Sigmoid colon (tissue), 7 donors: ENCODE results near the gene INSIG2. TPM values are rescaled to one million over a fixed set of nuclear protein-coding genes. Genes with fewer than 3 reads are reported as not detected.
A peak's percentile ranks its signal among the peaks of the same experiment; 100 is the strongest.

Experiments
- DNase-seq: peaks from one replicate; pipeline ENCODE4 v3.0.0-alpha.2; 2019
- H3K27ac ChIP-seq, 4 donors: fragments of 200-600 bp; sonication (generic); one replicate each; pipeline ENCODE4 v1.5.1; 2016 to 2019; ENCODE audit warnings: mild to moderate bottlenecking in 1 of 4
- H3K27me3 ChIP-seq, 3 donors: fragments of 200-600 bp; sonication (generic); one replicate each; pipeline ENCODE4 v1.5.1; 2019; ENCODE audit warnings: mild to moderate bottlenecking in 1 of 3
- H3K36me3 ChIP-seq, 4 donors: fragments of 200-600 bp; sonication (generic); one replicate each; pipeline ENCODE4 v1.5.1; 2016 to 2019
- H3K4me1 ChIP-seq, 4 donors: fragments of 200-600 bp; sonication (generic); one replicate each; pipeline ENCODE4 v1.5.1; 2017 to 2019
- H3K4me3 ChIP-seq, 4 donors: fragments of 200-600 bp; sonication (generic); one replicate each; pipeline ENCODE4 v1.5.1; 2017 to 2019; ENCODE audit warnings: mild to moderate bottlenecking in 2 of 4, moderate library complexity in 1 of 4
- H3K9me3 ChIP-seq, 4 donors: fragments of 200-600 bp in 3 of 4; sonication (generic) in 3 of 4; one replicate each; pipeline versions ENCODE4 v1.5.1 to v1.6.1; 2013 to 2019
- EP300 ChIP-seq, 4 donors: sonication (generic); formaldehyde crosslinking; IDR thresholded peaks; one replicate each; pipeline ENCODE4 v1.6.1; 2017; ENCODE audit warnings: antibody characterized with exemption in 4 of 4
- POLR2A ChIP-seq, 2 donors: fragments of 450-650 bp; IDR thresholded peaks; one replicate each; pipeline ENCODE4 v1.6.1; 2016; ENCODE audit warnings: antibody characterized with exemption in 2 of 2, mild to moderate bottlenecking in 2 of 2, moderate library complexity in 2 of 2
- POLR2AphosphoS5 ChIP-seq, 4 donors: sonication (generic); formaldehyde crosslinking; IDR thresholded peaks; one replicate each; pipeline ENCODE4 v1.6.1; 2017; ENCODE audit warnings: antibody characterized with exemption in 4 of 4
- WGBS, 2 donors: extraction: QIAGEN DNeasy Blood & Tissue Kit; methylation state at CpG; one replicate each; pipeline ENCODE4 v1.1.7; 2013; 5-methylcytosine and 5-hydroxymethylcytosine counted together
- intact Hi-C: fragments of 100-400 bp; cut with DNase I; formaldehyde crosslinking; loops from one replicate; pipeline ENCODE4 v1.15.1; 2023
- polyA plus RNA-seq, 3 donors: library from polyadenylated mRNA; stranded (reverse); fragments of 200-250 nt; gene quantifications; one replicate each; pipeline ENCODE4 v1.2.3, GENCODE V29; 2013
- total RNA-seq, 4 donors: library from RNA; depleted of rRNA; stranded (reverse); fragments of >200 nt; gene quantifications; one replicate each; pipeline ENCODE4 v1.1.0, GENCODE V29; 2016
- TF ChIP-seq, protein P1 (sequence below), 4 experiments: fragments of 450-650 bp in 3 of 4; fragments of 200-600 bp in 1 of 4; IDR thresholded peaks; one replicate each; pipeline ENCODE4 v1.5.1; 2016 to 2019; ENCODE audit warnings: antibody characterized with exemption in 4 of 4, mild to moderate bottlenecking in 3 of 4, moderate library complexity in 2 of 4
- donor health status: healthy with polysubstance abuse.
- donor health status: Bipolar disorder and iron deficiency.
- donor health status: healthy.

The INSIG2 gene
- total and polyA plus RNA-seq, 7 donors: 7.2 to 20.7 (median 15.2) TPM

DNA sequence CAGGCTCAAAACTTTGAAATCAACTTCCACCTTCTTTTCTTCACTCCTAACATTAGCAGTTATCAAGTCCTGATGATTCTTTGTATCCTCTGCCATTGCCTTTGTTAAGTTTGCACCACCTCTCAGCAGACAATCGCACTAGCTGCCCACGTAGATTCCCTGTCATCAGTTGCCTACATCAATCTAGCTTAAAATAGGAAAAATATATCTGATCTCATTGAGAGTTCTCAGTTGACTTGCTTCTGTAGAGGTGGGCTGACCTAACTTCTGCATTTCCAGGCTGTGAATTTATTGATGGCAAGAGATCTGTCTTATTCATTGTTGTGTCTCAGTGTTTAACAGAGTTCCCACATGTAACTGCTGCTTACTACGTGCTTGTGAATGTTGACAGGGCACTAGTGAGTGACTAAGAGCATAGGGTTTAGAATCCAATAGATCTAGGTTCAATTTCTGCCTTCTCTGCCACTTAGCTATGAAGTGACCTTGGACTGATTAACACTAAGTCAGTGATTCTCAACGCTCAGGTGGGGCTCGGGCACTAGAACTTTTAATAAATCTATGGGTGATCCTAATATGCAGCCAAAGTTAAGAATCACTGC lies 3.7 kb upstream of the INSIG2 start:
- Histone ChIP-seq H3K4me1 (peaks cover 0 to 14% (median 8%) of the 10 kb centered on the region in 4 donors), H3K27me3 (no peaks in the 10 kb centered on the region), H3K27ac (no peak overlapping the region), H3K36me3 (no peaks in the 10 kb centered on the region), H3K4me3 (no peak overlapping the region), H3K9me3 (no peaks in the 10 kb centered on the region)
- no peak for DNase-seq
- TF ChIP-seq EP300 (IDR thresholded peaks at IDR 0.05) (no peak), POLR2AphosphoS5 (IDR thresholded peaks at IDR 0.05) (no peak), POLR2A (IDR thresholded peaks at IDR 0.05) (no peak)
- TF ChIP-seq, protein P1, sequence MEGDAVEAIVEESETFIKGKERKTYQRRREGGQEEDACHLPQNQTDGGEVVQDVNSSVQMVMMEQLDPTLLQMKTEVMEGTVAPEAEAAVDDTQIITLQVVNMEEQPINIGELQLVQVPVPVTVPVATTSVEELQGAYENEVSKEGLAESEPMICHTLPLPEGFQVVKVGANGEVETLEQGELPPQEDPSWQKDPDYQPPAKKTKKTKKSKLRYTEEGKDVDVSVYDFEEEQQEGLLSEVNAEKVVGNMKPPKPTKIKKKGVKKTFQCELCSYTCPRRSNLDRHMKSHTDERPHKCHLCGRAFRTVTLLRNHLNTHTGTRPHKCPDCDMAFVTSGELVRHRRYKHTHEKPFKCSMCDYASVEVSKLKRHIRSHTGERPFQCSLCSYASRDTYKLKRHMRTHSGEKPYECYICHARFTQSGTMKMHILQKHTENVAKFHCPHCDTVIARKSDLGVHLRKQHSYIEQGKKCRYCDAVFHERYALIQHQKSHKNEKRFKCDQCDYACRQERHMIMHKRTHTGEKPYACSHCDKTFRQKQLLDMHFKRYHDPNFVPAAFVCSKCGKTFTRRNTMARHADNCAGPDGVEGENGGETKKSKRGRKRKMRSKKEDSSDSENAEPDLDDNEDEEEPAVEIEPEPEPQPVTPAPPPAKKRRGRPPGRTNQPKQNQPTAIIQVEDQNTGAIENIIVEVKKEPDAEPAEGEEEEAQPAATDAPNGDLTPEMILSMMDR (IDR thresholded peaks at IDR 0.05): no peak
- intact Hi-C loops: loop anchor here (5.0 to 10.0 kb wide), 2 partner anchors 72 to 270 kb away; partner anchors contain the start of genes CCDC93 and DDX18
- WGBS, 2 donors: 92 to 96% methylated on average over 5 of the region's 5 CpGs

DNA sequence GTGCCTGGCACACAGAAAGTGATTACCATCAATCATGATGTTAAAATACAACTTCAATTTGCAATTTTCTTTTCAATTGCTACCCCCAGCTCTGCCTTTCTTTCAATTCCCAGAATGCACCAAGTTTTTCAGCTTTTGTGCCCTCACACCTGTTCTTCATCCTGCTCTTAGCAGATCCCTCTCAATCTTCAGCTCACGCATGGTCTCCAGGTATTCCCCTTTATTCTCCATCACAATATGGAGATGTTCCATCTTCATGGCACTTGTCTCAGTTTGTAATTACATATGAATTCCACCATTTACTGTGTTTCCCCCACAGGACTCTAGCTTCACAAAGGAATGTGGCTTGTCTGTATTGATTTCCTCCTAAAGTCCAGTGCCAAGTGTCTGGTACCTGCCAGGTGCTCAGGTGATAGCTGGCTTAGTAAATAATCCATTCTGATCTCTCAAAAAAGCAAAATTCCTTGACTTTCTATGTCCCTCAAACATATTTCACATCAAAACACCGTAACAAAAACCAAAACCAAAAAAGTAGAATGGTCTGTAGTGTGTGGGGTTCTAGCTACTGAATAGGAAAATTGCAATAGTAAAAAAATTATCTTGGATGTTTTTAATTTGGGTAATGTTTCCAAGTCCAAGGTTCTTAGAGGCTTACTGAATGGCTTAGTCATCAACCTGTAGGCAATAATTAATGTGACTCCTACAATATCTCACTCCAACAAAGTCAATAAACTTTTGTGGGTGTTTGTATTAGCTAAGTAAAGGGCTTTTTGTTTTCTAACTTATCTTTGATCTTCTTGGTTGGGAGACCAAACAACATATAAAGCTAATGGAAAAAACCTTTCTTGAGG lies 2.9 kb upstream of the INSIG2 start:
- Histone ChIP-seq H3K4me1 (peaks cover 0 to 22% (median 16%) of the 10 kb centered on the region in 4 donors), H3K4me3 (no peak overlapping the region), H3K27me3 (no peaks in the 10 kb centered on the region), H3K36me3 (no peaks in the 10 kb centered on the region), H3K27ac (no peak overlapping the region), H3K9me3 (no peaks in the 10 kb centered on the region)
- intact Hi-C loops: loop anchor here (5.0 to 10.0 kb wide), 2 partner anchors 73 to 271 kb away; partner anchors contain the start of genes CCDC93 and DDX18
- DNase-seq: no peak
- 57 to 86% methylated on average over 2 of the region's 2 CpGs for WGBS, 2 donors
- no peak for TF ChIP-seq POLR2AphosphoS5 (IDR thresholded peaks at IDR 0.05)

DNA sequence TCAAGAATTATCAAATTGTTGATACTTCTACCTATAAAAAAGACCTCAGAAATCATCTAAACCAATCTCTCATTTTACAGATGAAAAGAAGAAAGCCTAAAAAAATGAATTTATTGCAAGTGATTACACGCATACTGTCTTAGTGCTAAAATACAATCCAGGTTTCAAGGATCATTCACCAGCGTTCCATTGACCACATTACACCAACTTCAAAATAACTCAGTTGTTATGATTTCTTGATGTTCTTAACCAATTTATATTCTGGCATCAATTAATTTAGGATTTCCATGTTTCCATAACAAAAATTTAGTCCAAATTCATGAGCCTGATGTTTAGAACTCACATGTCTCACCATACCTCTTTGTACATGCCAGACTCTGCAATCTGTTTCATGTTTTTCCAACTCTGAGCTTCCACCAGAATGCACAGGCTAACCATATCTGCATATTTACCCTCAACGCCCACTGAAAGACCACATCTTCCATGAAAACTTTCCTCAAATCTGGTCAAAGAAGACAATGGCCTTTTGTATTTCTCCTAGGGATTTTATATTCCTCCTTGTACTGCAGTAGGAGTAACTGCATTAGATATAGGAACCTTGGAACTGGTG lies 2.1 kb upstream of the INSIG2 start:
- Histone ChIP-seq H3K27ac (no peak overlapping the region), H3K4me3 (no peak overlapping the region), H3K27me3 (no peaks in the 10 kb centered on the region), H3K9me3 (no peaks in the 10 kb centered on the region), H3K36me3 (no peaks in the 10 kb centered on the region), H3K4me1 (peaks cover 0 to 25% (median 18%) of the 10 kb centered on the region in 4 donors)
- WGBS, 2 donors: 33 to 81% methylated on average over 3 of the region's 3 CpGs
- intact Hi-C loops: loop anchor here (5.0 to 10.0 kb wide), 2 partner anchors 74 to 271 kb away; partner anchors contain the start of genes CCDC93 and DDX18
- TF ChIP-seq, protein P1 (IDR thresholded peaks at IDR 0.05): no peak
- TF ChIP-seq POLR2A (IDR thresholded peaks at IDR 0.05): no peak
- no peak for TF ChIP-seq EP300 (IDR thresholded peaks at IDR 0.05)
- no peak for TF ChIP-seq POLR2AphosphoS5 (IDR thresholded peaks at IDR 0.05)
- DNase-seq: no peak

DNA sequence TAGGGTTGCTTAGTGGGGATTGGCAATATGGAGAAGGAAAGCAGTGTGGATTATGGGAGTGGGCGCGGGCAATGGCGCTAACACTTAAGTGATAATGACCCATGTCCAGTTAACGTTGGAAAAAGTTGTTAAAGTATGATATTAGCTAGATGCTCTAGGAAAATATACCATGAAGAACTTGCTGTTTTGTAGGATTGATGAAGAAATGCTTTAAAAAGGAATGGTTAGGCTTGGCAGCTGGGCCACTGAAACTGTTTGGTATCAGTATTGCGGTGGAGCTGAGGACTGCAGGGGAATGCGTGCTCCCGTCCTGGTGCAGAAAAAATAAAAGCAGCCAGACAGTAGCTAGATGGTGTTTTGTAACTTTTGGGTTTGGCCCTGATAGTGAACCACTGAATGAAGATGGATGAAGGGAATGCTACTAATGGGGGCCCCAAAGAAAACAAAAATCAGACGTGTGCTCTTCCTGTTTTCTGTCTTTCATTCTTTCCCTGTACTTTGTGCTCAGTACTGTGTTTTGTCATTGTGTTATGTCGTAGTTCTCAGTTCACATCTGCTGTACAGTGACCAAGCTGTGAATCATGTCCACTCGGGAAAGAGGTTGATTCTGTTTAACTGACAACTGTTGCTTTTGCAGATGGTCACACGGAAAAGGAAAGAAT lies 999 bp downstream of the INSIG2 start:
- TF ChIP-seq EP300 (IDR thresholded peaks at IDR 0.05): no peak
- TF ChIP-seq, protein P1 (IDR thresholded peaks at IDR 0.05): peak in 2 of 4 experiments; percentile 23 to 32
- no peak for DNase-seq
- no peaks in the 10 kb centered on the region for H3K9me3 ChIP-seq
- H3K36me3 ChIP-seq: no peaks in the 10 kb centered on the region
- intact Hi-C loops: loop anchor here (1.0 to 10.0 kb wide), 3 partner anchors 77 to 274 kb away; partner anchors contain the start of genes CCDC93 and DDX18
- peak overlapping the region; percentile 59 to 90 (median 70) for H3K4me3 ChIP-seq
- H3K27me3 ChIP-seq: no peaks in the 10 kb centered on the region
- H3K4me1 ChIP-seq: peaks cover 0 to 26% (median 19%) of the 10 kb centered on the region in 4 donors
- 1 to 5% methylated on average over 11 of the region's 11 CpGs for WGBS, 2 donors
- H3K27ac ChIP-seq: peak overlapping the region in 3 of 4 donors; percentile 61 to 76 (median 69)
